Ishikawa (cell line): Measurements from ENCODE around the gene FOXC1.

ENCODE experiments used
- CEBPB ChIP-seq: IDR thresholded peaks from 2 replicates; pipeline ENCODE4 v1.6.1; 2012
- EP300 ChIP-seq: IDR thresholded peaks from 2 replicates; pipeline ENCODE4 v1.6.1; 2012; ENCODE audit warnings: borderline replicate concordance
- FOXM1 ChIP-seq: IDR thresholded peaks from 2 replicates; pipeline ENCODE4 v1.6.1; 2012; ENCODE audit warnings: low read depth, borderline replicate concordance
- MAX ChIP-seq: IDR thresholded peaks from 2 replicates; pipeline ENCODE4 v1.6.1; 2012
- NFIC ChIP-seq: IDR thresholded peaks from 2 replicates; pipeline ENCODE4 v1.6.1; 2012
- RAD21 ChIP-seq: IDR thresholded peaks from 2 replicates; pipeline ENCODE4 v1.6.1; 2012; ENCODE audit warnings: low read depth
- REST ChIP-seq: IDR thresholded peaks from 2 replicates; pipeline ENCODE4 v1.6.1; 2012; ENCODE audit warnings: low read depth, mild to moderate bottlenecking
- TAF1 ChIP-seq: IDR thresholded peaks from 2 replicates; pipeline ENCODE4 v1.6.1; 2012; ENCODE audit warnings: low read depth, mild to moderate bottlenecking
- USF1 ChIP-seq: IDR thresholded peaks from 2 replicates; pipeline ENCODE4 v1.6.1; 2012
- YY1 ChIP-seq: IDR thresholded peaks from 2 replicates; pipeline ENCODE4 v1.6.1; 2012; ENCODE audit warnings: low read depth

- TF ChIP-seq REST (no peak), CEBPB (no peak), RAD21 (no peak), USF1 (no peak), FOXM1 (no peak), MAX (no peak), EP300 (no peak), NFIC (no peak), TAF1 (no peak), YY1 (no peak)
Observed at GRCh38 chr6:1662534-1662933, 52.8 kb downstream of the FOXC1 start.
